Gastroesophageal sphincter (tissue), 4 donors: ENCODE data around the gene GCSH. TPM values are rescaled to one million over a fixed set of nuclear protein-coding genes. Genes with fewer than 3 reads are reported as not detected.
A peak's percentile ranks its signal among the peaks of the same experiment; 100 is the strongest.

ENCODE experiments used
- ATAC-seq: fragments of 150-250 bp; one replicate; pipeline ENCODE4 v1.9.1; 2016; ENCODE audit warnings: mild to moderate bottlenecking, moderate library complexity
- H3K27ac ChIP-seq, 4 donors: fragments of 200-600 bp; sonication (generic) in 3 of 4; 1 replicate in 3 of 4; 2 replicates in 1 of 4; pipeline ENCODE4 v1.5.1; 2016 to 2019
- H3K27me3 ChIP-seq: fragments of 200-600 bp; sonication (generic); one replicate; pipeline ENCODE4 v1.5.1; 2019
- H3K36me3 ChIP-seq, 2 donors: fragments of 200-600 bp; sonication (generic); one replicate each; pipeline ENCODE4 v1.5.1; 2019; ENCODE audit warnings: control low read depth in 1 of 2
- H3K4me1 ChIP-seq, 3 donors: fragments of 200-600 bp; sonication (generic); 1 replicate in 2 of 3; 2 replicates in 1 of 3; pipeline ENCODE4 v1.5.1; 2016 to 2019; ENCODE audit warnings: control low read depth in 2 of 3
- H3K4me3 ChIP-seq, 2 donors: fragments of 200-600 bp; sonication (generic); one replicate each; pipeline ENCODE4 v1.5.1; 2019; ENCODE audit warnings: mild to moderate bottlenecking in 1 of 2, moderate library complexity in 1 of 2
- H3K9me3 ChIP-seq, 3 donors: fragments of 200-600 bp; sonication (generic); one replicate each; pipeline ENCODE4 v1.5.1; 2017 to 2019; ENCODE audit warnings: control low read depth in 2 of 3
- CTCF ChIP-seq, 4 experiments: fragments of 200-600 bp in 2 of 4; fragments of 450-650 bp in 2 of 4; sonication (generic) in 1 of 4; IDR thresholded peaks; one replicate each; pipeline ENCODE4 v1.5.1; 2017 to 2019; ENCODE audit warnings: antibody characterized with exemption in 4 of 4, mild to moderate bottlenecking in 2 of 4, moderate library complexity in 2 of 4
- EP300 ChIP-seq: sonication (generic); formaldehyde crosslinking; IDR thresholded peaks from one replicate; pipeline ENCODE4 v1.6.1; 2017; ENCODE audit warnings: antibody characterized with exemption, mild to moderate bottlenecking
- POLR2A ChIP-seq, 2 donors: fragments of 450-650 bp; IDR thresholded peaks; one replicate each; pipeline ENCODE4 v1.6.1; 2017; ENCODE audit warnings: antibody characterized with exemption in 2 of 2, mild to moderate bottlenecking in 2 of 2, moderate library complexity in 1 of 2
- POLR2AphosphoS5 ChIP-seq: sonication (generic); formaldehyde crosslinking; IDR thresholded peaks from one replicate; pipeline ENCODE4 v1.6.1; 2017; ENCODE audit warnings: antibody characterized with exemption
- WGBS, 2 donors: methylation state at CpG; one replicate each; pipeline ENCODE4 v1.1.5; 2018; ENCODE audit warnings: low coverage in 1 of 2; 5-methylcytosine and 5-hydroxymethylcytosine counted together
- total RNA-seq, 4 donors: library from RNA; depleted of rRNA; stranded (reverse); fragments of >200 nt; gene quantifications; one replicate each; pipeline ENCODE4 v1.1.0, GENCODE V29; 2016

GCSH gene
- 10 to 100 TPM; 11.8 to 22.4 (median 12.8) TPM for total RNA-seq

GRCh38 chr16:81095953-81096714 lies at the start of gene GCSH:
Gene GCSH (minus strand): TSS chr16:81096395. CDS start chr16:81096278, 117 bp downstream.
- WGBS, 2 donors, result 0% methylated on average over 7 to 9 of the region's 83 CpGs
- no peaks in the 10 kb centered on the region for H3K27me3 ChIP-seq
- peak within 1 kb of the TSS; percentile 52 to 90 (median 84) for H3K27ac ChIP-seq
- TF ChIP-seq POLR2A (IDR thresholded peaks at IDR 0.05) (peak; percentile 29 to 36), EP300 (no peak), POLR2AphosphoS5 (peak; percentile 51), CTCF (IDR thresholded peaks at IDR 0.05) (no peak)
- H3K9me3 ChIP-seq, result no peaks in the 10 kb centered on the region
- H3K4me1 ChIP-seq, result peaks cover 0 to 16% (median 0%) of the 10 kb centered on the region in 3 donors
- peak; percentile 100 for ATAC-seq
- H3K36me3 ChIP-seq, result no peaks in the 10 kb centered on the region
- H3K4me3 ChIP-seq, result peak within 1 kb of the TSS; percentile 84

- H3K36me3 ChIP-seq, result no peaks in the 10 kb centered on the region
- H3K4me1 ChIP-seq, result no peaks in the 10 kb centered on the region
- H3K27ac ChIP-seq, result no peak overlapping the region
- H3K9me3 ChIP-seq, result no peaks in the 10 kb centered on the region
- no peak for TF ChIP-seq EP300
- no peak for TF ChIP-seq CTCF (IDR thresholded peaks at IDR 0.05)
- no peak for TF ChIP-seq POLR2AphosphoS5
- no peak for TF ChIP-seq POLR2A (IDR thresholded peaks at IDR 0.05)
- no peak overlapping the region for H3K4me3 ChIP-seq
- WGBS, 2 donors, result 78 to 86% methylated on average over 1 to 4 of the region's 4 CpGs
- ATAC-seq, result no peak
- H3K27me3 ChIP-seq, result peaks cover 27% of the 10 kb centered on the region
Measured at GRCh38 chr16:81143921-81144471, 47.8 kb upstream of the GCSH start.

DNA sequence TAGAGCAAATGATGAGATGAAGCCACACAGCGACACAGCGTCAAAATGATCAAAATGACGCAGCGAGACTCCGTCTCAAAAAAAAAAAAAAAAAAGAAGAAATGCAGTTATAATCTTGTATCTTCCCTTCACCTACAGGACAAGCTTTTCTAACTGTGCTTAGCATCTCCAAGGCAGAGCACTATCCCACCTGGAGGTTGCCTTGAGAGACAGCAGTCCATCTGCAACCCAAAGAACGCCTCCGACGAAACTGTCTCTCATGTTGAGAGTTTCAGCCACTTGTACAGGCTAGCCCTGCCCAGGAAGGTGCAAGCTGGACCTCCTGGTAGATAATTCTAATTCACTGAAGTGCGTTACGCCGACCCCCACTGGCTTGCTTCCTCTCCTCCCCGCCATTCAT lies 46.7 kb upstream of the GCSH start:
- Histone ChIP-seq H3K27ac (no peak overlapping the region), H3K4me3 (no peak overlapping the region), H3K9me3 (no peaks in the 10 kb centered on the region), H3K4me1 (no peaks in the 10 kb centered on the region), H3K27me3 (peaks cover 27% of the 10 kb centered on the region), H3K36me3 (no peaks in the 10 kb centered on the region)
- 75 to 79% methylated on average over 8 to 9 of the region's 12 CpGs for WGBS, 2 donors
- ATAC-seq, result no peak
- no peak for TF ChIP-seq CTCF (IDR thresholded peaks at IDR 0.05)
- no peak for TF ChIP-seq EP300
- TF ChIP-seq POLR2AphosphoS5, result no peak
- no peak for TF ChIP-seq POLR2A (IDR thresholded peaks at IDR 0.05)

- Histone ChIP-seq H3K9me3 (no peaks in the 10 kb centered on the region), H3K27ac (no peak overlapping the region), H3K36me3 (no peaks in the 10 kb centered on the region), H3K4me3 (no peak overlapping the region), H3K4me1 (peaks cover 0 to 5% (median 0%) of the 10 kb centered on the region in 3 donors), H3K27me3 (peaks cover 24% of the 10 kb centered on the region)
- no peak for TF ChIP-seq EP300
- TF ChIP-seq POLR2AphosphoS5, result no peak
- TF ChIP-seq CTCF (IDR thresholded peaks at IDR 0.05), result no peak
- no peak for TF ChIP-seq POLR2A (IDR thresholded peaks at IDR 0.05)
- no peak for ATAC-seq
- 63 to 90% methylated on average over 3 to 4 of the region's 21 CpGs for WGBS, 2 donors
Measured at GRCh38 chr16:81140930-81141780, 45.0 kb upstream of the GCSH start.
